MM.1S (cell line): Measurements from ENCODE around the gene VAPA.

Experiments
- EZH2 ChIP-seq: fragments of 300-600 bp; sonication (generic); optimal IDR thresholded peaks from 2 replicates; pipeline ENCODE3; 2017; ENCODE audit warnings: low read depth, mild to moderate bottlenecking, antibody characterized with exemption, low read length, mixed read lengths
- EZH2phosphoT487 ChIP-seq: fragments of 300-600 bp; sonication (generic); IDR thresholded peaks from 2 replicates; pipeline ENCODE4 v1.6.1; 2018; ENCODE audit warnings: antibody characterized with exemption, low read length
- TF ChIP-seq, protein P1 (sequence below): fragments of 300-600 bp; sonication (generic); IDR thresholded peaks from 2 replicates; pipeline ENCODE4 v1.5.1; 2016; ENCODE audit warnings: antibody characterized with exemption, low read length, mixed read lengths

DNA sequence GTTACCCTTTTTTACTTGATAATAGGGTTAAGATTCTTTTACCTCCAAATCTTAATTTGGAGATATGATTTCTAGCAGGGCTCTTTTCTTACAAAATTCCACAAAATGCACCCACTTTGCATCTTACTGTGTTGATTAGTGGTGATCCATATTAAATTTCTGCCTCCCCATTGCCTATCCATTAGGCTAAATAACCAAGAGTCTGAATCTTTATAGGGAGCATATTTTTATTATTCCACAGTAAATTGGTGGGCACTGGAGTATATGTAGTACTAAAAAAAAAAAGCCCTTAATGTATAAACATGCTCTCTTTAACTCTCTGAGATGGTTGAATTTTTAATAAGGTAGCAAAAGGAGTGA is 36.2 kb upstream of the VAPA start:
- TF ChIP-seq, protein P1, sequence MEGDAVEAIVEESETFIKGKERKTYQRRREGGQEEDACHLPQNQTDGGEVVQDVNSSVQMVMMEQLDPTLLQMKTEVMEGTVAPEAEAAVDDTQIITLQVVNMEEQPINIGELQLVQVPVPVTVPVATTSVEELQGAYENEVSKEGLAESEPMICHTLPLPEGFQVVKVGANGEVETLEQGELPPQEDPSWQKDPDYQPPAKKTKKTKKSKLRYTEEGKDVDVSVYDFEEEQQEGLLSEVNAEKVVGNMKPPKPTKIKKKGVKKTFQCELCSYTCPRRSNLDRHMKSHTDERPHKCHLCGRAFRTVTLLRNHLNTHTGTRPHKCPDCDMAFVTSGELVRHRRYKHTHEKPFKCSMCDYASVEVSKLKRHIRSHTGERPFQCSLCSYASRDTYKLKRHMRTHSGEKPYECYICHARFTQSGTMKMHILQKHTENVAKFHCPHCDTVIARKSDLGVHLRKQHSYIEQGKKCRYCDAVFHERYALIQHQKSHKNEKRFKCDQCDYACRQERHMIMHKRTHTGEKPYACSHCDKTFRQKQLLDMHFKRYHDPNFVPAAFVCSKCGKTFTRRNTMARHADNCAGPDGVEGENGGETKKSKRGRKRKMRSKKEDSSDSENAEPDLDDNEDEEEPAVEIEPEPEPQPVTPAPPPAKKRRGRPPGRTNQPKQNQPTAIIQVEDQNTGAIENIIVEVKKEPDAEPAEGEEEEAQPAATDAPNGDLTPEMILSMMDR = no peak
- TF ChIP-seq EZH2 = no peak
- TF ChIP-seq EZH2phosphoT487 = no peak
